Stimulated activated CD4-positive, alpha-beta T cell treated with anti-CD3 and anti-CD28 coated beads, Interleukin-12 subunit alpha, Interleukin-12 subunit beta, amount 100 ng/mL, for 48 hours (primary cell): ENCODE results near the gene HOXD3.

ENCODE experiments used
- DNase-seq, 3 donors: peaks; one replicate each; pipeline ENCODE4 v3.0.0-alpha.2; 2020; ENCODE audit warnings: low read depth in 2 of 3, low spot score in 1 of 3

HOXD3 gene

DNA sequence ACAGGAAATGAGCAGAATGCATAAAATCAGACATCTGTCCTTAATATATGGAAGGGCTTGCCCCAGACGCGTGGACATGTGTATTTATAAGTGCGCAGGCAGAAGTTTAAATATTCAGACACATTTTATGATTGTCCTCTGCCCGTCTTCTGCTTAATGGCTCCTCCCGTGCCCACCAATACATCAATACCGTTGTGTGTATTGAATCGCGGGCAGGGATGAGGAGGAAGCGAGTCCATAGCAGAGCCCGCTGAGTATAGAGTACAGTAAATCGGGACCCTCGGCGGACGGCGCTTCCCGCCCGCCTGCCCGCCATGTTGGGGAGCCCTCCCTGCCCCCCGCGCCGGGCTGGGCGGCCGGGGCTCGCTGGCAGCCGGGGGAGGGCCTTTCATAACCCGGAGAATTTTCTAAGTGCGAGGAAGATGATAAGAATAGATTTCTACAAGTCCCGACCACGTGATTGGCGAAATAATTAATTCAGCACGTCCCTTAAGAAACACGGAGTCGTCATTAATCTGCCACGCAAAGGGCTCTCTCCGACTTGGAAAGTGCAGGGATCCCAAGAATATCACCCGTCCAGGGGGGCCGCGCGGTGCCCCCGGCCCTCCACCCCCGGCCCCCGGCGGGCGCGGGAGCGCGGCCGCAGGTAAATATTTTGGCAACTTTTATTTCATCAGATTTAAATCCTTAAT lies at the start of gene HOXD3:
Gene HOXD3, plus strand, starts transcription at position 501 of the 692 bp plus-strand sequence. CDS start 11,808 bp downstream, outside the sequence.
- no peak for DNase-seq

DNA sequence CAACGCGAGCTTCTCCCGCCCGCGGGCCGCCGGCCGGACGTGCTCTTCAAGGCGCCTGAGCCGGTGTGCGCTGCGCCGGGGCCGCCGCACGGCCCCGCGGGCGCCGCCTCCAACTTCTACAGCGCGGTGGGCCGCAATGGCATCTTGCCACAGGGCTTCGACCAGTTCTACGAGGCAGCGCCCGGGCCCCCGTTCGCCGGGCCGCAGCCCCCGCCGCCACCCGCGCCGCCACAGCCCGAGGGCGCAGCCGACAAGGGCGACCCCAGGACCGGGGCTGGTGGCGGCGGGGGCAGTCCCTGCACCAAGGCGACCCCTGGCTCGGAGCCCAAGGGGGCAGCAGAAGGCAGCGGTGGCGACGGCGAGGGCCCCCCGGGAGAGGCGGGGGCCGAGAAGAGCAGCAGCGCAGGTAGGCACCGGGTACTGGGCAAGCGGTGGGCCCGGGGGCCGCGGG lies 49.4 kb upstream of the HOXD3 start:
- DNase-seq = no peak

DNA sequence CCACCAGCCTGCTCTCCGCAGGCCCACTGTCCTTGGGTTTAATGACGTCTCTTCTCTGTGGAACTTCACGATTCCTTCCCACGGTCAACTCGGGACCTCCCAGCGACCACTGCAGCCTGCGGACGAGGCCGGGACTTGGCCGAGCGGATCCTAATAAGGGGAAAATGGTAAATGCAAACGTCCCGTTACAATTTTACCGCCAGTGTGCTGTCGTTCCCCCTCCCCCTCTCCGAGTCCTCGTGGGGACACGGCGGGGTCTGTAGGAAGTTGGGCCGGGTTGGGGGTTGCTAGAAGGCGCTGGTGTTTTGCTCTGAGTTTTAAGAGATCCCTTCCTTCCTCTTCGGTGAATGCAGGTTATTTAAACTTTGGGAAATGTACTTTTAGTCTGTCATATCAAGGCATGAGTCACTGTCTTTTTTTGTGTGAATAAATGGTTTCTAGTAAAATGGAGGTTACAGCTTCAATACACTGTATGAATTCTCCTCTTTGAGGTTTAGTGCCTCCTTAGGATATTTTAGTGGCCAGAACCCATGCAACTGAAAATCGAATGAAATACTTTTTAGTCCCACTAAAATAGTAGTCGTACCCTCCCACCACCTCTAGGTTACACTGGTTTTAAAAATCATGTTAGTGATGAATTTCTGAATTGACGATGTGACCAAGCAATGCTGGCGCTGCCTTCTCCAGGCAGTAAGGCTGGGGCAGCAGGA lies 47.8 kb upstream of the HOXD3 start:
- DNase-seq = no peak

DNA sequence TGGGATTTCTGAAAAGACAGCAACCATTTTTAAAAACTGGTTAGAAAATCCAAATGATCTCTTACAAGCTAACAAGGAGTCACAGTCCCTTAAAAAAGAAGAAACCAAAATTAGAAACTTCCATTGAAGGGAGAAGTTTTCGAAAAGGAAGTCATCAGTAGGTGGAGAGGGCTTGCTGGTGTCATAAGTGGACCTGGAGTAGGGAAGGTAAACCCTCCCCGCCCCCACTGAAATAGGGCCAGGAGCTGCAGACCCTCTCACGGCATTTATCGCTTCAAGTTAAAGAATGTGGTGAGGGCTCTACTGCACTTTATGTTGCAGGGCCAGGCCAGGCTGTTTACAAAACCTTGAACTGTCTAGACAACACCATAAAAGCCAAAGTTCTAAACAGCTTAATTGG lies 47.2 kb upstream of the HOXD3 start:
- DNase-seq = no peak

DNA sequence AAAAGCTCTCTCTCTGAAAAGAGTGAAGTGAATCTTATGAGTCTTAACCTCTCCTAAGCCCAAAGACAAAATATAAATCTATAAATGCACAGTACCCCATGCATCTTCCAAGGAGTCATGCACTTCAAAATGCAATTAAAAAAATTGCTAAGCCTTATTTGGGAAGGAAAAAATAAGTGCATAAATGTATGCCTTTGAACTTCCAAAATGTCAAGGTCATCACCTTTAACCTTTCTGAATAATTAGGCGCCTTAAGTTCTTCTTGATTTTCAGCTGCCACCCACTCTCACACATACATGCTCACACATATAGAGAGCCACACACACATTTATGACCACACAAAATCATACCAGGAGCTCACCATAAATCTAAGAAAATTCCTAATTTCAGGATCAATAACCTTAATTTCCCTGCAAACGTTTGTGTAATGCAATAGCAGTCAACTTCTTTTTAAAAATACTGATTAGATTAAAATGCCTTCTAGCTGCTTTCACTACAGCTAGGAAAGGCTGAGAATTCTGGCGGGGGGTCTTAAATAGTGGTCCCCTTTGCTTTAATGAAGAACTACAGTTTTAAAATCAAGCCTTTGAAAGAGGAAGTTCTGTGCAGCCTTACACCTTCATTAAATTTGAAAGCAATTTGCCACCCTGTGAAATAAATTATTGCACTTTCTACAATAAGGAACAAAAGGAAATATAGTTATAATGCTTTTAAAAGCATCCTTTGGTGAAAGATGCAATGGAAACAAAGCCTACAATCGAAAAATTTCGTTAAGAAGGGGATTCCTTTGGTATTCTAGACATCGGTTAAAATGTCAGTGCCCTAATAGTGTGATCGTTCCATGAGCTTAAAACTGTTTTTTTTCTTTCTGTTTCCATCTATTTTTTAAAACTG lies 46.4 kb upstream of the HOXD3 start:
- no peak for DNase-seq

DNA sequence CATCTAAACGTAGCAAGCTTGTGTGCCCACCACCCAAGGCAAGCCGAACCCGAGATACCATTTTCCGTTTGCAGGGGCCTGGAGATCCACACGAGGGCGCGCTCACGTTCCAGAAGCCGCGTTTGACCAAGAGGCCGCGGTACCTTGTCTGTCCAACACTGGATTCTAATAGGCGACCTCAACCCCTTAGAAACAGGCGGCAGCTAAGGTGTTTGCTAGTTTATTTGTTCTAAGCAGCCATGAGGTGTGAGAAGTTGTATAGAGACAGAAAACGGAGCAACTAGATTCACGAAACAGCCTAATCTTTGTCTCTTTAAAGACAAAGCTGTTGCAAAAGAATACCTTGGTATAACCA lies 45.8 kb upstream of the HOXD3 start:
- no peak for DNase-seq

DNA sequence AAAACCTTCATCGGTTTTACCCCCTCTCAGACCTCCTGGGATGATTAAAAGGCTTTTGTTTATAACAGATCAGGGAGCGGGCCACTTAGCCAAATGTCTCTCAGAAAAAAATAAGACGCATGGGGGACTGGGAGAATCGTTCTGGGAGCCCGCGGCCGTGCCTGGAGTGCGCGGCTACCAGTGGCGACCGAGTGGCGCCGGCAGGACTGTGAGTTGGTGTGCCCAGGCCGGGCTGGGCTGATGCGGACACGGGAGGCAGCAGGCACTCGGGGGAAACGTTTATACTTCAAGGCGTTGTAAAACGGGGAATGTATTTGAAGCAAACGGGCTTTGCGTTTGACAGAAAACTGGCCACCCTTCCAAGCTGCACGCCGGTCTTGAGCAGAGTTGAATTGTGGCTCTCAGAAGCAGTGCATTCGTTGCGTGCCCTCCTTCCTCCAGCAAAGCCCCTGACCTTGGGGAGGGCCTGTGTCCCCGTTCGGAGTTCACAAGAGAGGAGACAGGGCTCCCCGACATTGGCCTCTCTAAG lies 45.2 kb upstream of the HOXD3 start:
- DNase-seq = no peak

DNA sequence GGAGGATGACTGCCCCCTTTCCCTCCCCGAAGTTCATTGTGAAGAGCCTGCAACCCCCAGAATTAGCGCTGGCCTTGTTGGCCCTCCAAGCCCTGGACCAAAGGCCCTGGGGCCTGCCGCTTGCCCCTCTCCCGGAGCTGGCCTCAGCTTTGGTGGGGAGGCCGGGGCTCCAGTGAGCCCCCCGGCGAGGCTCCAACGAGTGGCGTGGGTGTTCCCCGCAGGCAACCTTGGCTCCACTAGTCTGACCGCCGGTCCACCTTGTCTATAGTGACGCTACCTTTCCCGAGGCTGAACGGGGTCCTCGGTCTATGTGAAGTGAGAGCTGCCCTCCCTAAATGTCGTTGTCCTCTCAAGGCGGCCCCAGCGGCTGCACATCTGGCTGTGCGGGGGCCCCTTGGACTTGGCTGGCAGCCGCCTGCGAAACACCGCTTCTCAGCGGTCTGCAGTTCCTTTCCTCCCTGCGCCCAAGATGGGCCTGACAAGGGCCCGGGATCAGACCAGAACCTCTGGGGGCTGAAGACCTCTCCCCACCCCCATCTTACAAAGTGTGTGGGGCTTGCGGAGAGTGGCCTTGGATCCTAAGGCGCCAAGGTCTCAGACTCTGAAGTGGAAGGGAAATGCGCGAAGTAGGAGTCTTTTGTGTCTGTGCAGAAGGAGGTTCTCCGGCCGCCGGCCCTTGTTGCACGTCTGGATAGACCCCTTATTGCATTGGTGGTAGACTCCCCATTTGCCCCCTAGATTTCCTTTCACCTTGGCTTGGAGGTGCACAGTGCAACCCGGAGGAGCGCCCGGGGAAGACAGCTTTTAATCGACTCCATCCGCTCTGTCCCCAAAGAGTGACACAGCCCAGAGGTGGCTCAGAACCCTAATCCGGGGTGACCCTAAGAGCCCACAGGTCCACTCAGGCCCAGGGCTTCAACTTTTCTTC lies 44.5 kb upstream of the HOXD3 start:
- no peak for DNase-seq

DNA sequence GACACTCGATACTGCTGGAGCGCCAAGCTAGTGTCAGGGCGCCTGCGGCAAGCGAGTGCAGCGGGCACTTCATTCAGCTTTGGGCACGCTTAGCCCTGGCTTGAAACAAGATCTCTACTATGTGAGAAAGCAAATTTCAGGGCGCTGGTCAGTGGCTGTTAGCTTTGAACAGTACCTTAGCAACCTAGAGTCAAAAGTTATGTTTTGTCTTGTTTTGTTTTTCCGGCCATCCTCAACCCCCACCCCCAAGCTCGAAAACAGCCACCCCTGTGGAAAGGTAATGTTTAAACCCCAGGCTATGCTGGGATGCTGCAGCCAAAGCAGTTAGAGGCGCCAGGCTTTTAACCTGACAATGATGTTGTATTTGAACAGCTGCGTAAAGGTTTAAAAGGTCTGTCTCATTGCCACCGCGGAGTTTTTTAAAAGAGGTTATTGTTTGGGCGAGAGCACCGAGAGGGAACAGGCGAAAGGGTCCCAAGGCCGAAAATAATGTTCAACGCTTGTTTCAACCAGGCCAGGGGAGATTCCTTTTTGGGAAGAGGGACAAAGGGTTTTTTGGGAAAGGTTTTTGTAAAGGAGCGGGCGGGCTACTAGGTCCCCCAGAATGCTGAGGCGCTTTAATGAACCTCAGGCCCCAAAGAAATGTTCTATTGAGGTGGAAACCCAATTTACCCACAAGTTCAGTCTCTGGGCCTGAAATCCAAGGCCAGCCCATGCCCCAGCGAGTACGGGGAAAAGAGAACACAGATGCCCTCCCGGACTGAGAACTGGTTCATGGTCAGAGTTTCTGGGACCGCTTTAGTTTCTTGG lies 42.8 kb upstream of the HOXD3 start:
- no peak for DNase-seq

DNA sequence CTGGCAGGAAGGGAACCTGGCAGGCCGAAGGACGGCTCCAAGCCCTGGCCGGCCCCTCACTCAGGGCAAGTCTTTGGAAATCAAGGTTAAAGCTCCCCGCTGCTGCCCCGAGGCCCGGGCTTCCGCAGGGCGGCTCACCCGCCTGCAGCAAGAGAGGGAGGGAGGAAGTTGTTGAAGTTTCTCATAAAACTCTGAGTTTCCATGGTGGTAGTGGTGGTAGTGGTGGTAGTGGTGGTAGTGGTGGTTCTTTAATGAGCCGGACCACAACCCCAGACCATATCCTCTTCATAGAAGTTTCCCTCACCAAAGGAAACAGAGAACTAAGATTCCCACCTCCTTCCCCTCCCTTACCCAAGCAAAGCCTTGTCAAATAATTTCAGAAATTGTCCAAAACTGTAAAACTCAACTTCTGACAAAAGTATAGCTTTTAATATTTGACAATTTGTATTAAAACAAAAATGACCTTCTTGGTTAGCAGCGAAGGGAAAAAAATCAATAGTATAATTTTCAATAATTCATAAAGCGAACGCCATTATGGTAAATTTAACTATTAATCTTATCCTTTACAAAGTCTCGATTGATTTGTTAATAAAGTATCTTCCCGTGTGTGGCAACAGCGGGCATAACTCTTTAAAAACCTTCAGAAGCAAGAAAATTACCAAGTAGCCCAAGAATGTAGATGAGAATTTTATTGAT lies 42.0 kb upstream of the HOXD3 start:
- DNase-seq = no peak

DNA sequence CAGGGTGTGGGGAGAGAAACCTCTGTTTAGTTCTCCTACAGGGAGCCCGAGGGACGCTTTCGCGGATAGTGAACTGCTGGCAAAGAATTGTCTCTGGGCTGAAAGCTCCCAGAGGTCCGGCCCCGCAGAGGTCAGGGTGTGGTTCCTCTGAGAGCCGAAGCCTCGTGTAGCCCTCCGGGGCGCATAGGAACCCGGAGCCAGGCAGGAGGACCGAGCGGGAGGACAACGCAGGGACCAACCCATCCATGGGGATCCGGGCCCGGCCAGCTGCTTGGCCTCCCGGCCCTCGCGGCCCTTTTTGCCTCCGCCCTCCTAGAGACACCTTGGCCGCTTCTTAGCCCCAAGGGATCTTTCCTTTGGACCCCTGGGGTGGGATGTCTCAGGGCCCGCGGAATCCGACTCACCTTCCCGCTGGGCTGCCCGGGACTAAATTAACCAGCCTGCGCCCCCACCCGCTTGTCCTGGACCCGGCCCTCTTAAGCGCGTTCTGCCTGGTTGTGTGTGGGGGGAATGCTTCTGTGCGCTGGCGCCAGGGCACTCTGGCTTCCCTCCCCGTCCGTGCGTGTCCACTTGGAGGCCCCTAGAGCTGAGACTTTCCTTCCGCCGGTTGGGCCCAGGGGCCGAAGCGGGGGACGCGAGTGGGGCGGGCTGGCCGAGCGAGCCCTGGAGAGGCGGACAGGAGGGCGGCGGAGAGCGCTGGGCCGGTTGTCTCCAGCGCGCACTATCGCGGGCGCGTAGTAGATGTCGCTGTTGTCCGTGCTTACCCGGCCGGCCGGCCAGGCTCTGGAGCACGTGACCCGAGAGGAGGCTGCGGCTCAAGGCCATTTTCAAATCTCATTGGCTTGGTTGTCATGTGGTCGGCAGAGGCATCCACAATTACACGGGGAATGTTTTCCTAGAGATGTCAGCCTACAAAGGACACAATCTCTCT lies 41.0 kb upstream of the HOXD3 start, which contains the start of gene HOXD10:
Gene HOXD10, plus strand, starts transcription at position 896 of the 931 bp plus-strand sequence. CDS start 56 bp downstream, outside the sequence.
- DNase-seq = no peak

DNA sequence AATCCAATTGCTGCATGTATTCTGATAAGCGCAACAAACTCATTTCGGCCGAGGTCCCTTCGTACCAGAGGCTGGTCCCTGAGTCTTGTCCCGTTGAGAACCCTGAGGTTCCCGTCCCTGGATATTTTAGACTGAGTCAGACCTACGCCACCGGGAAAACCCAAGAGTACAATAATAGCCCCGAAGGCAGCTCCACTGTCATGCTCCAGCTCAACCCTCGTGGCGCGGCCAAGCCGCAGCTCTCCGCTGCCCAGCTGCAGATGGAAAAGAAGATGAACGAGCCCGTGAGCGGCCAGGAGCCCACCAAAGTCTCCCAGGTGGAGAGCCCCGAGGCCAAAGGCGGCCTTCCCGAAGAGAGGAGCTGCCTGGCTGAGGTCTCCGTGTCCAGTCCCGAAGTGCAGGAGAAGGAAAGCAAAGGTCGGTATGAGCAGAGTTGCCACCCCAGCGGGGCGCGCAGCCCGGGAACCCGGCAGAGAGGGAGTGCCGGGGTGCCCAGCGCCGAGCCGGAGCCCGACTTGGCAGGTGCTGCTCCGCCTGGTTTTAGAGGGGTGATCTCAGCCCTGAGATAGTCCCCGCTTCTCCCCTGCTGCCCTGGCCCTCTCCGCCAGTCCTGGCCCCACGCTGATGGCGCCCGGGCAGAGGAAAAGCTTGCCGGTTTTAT lies 39.8 kb upstream of the HOXD3 start:
- DNase-seq = no peak

DNA sequence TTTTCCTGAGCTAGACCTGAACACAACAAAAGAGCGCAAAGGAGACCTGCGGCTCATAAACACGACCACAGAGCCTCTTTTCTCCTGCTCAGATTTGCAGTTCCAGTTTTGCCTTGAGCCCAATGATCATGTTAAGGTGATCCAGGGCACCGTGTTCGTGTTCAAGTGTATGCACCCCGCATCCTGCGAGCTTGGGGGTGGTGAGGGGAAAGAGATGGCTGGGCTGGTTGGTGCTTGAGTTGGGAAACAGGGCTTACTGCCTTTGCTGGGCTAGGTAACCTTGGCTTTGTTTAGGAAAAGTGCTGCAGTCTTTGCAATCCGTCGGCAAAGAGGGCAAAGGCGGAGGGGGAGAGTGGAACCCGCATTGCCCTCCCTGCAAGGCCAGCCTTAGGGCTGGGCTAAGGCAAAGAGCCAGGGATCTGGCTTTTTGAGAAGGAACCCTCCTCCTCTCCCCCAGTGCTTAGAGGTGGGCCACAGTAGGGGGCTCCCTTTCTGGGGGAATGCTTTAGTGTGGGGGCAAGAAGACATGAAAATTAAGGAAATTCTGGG lies 39.2 kb upstream of the HOXD3 start:
- no peak for DNase-seq

DNA sequence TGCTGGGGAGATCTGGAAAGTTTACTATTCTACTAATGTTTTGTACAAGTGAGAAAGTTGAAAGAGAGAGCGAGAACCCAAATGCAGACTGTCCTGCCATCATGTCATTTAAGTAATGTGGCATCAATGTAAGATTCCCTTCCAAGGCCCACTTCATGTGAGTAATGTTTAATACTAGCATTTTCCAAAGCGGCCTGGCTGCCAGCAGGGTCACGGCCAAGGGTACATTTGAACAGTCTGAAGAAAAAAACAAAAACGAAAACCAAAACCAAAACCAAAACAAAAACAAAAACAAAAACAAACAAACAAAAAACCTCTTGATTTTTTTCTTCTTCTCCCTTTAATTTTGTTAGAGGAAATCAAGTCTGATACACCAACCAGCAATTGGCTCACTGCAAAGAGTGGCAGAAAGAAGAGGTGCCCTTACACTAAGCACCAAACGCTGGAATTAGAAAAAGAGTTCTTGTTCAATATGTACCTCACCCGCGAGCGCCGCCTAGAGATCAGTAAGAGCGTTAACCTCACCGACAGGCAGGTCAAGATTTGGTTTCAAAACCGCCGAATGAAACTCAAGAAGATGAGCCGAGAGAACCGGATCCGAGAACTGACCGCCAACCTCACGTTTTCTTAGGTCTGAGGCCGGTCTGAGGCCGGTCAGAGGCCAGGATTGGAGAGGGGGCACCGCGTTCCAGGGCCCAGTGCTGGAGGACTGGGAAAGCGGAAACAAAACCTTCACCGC lies 38.3 kb upstream of the HOXD3 start:
- no peak for DNase-seq

DNA sequence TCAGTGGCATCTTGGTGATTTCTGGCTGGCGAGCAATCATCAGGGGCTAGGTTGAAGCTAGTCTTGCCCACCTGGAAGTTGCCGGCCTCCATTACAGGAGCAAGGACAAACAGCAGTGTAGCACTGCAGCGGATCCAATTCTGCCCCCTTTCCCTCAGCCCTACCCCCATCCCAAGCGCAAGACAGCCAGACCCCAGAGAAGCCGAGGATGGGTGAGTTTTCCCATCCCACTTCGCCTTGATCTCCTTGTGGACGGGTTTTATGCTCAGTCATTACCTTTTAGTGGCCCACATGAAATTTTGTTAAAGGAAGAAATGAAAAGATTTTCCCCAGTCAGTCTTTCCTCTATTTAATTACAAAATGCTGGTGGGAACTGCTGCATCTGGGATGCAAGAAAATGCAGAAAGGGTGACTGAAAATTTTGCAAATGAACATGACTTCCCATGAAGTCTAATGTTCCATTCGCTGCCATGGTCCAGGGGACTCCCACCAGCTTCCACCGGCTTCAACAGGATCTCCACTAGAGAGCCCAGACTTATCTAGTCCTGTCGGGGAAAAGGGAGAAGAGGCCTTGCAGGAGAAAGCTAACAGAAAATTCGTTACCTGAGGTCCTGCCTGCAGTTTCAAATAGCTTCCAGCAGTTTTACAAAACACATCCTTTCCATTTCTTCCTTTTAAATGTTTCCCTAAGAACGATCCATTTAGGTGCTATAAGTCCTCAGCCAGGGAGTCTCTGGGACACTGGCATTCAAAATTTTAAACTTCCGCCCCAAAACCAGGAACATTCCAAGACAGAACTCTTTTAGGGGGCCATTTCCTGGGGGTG lies 36.5 kb upstream of the HOXD3 start:
- no peak for DNase-seq
